Measurements from ENCODE around the gene HEATR1.
"Not testable (repeated sequence)": the region's sequence is repeated elsewhere in the genome, so short reads cannot be mapped to it uniquely, and the experiment has no call there.

HEATR1 gene

DNA sequence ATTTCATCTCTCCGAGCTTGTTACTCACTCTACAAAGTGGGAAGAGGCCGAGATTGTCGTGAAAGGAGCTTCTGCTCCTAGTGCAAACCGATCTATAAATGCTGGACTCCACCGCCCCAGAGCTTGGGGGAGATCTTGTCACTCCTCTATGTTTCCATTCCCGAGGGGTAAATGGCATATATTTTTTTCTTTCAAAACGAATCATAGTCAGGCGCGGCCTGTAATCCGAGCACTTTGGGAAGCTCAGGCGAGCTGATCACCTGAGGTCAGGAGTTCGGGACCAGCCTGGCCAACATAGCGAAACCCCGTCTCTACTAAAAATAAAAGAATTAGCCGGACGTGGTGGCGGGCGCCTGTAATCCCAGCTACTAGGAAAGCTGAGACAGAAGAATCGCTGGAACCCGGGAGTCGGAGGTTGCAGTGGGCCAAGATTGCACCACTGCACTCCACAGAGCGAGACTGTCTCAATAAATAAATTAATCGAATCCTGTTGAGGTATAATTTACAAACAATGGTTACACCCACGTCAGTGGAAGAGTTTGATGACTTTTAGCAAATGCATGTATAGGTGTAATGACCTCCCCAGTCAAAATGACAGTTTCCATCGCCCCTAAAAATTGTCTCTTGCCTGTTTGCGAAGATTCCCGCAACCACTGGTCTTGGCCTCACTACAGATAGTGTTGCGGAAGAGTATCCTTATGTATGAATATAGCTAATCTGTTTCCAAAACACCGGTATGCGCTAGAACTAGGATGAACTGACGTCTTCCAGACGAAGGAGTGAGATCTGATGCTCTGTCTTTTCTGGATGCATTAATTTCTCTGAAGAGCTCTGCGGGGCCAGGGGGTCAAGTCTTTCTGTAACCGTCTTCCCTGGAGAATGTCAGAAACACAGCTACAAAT lies 840 bp upstream of the HEATR1 start:
- in situ Hi-C loops (cut with MboI; ENCODE audit: low sequenced_read_pairs): loop anchor here (25.0 kb wide), 2 partner anchors 257 to 782 kb away; no protein-coding TSS in a partner anchor

DNA sequence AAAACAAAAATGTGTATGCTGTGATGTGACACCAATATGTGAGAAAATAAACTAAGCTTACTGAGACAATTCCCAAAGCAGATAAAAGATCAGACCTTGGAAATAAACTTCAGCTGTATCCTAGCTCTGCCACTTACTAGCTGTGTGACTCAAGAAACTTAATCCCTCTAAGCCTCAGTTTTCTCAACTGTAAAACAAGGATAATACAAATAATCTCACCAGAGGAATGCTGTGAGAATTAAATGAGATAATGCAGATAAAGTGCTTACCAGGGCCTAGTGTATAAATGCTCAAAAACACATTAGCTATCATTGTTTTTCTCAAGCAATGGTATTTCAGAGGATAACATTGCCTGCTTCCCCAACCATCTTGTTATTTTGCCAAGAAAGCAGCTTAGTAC lies 2.1 kb downstream of the HEATR1 start:
- in situ Hi-C loops (cut with MboI; ENCODE audit: low sequenced_read_pairs): loop anchor here (25.0 kb wide), 2 partner anchors 260 to 785 kb away; no protein-coding TSS in a partner anchor

DNA sequence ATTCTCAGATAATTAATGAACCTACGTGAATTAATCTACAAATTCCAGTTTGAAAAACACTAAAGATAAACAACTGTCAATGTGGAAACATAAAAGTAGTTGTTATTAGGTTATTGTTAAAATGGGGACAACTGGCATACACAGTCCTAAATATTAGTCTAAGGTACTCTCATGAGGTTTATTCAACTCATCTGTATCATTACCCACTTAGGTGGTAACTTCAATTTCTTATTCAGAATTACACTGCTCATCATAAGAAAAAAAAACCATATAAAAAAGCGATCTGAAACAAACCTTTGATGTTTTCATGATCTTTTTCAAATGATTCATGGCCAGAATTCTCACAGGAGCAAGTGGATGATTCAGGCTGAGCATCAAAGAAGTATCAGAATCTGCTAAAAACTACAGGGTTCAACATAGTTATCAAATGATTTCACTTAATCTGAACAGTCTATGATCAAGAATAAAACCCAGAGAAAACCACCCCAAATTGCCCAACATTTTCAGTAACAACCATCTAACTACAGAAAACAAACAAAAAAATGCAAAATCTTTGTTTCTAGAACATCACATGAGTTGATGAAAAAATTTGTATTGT lies 13.7 kb downstream of the HEATR1 start:
- in situ Hi-C loops (cut with MboI; ENCODE audit: low sequenced_read_pairs): no loop called here

DNA sequence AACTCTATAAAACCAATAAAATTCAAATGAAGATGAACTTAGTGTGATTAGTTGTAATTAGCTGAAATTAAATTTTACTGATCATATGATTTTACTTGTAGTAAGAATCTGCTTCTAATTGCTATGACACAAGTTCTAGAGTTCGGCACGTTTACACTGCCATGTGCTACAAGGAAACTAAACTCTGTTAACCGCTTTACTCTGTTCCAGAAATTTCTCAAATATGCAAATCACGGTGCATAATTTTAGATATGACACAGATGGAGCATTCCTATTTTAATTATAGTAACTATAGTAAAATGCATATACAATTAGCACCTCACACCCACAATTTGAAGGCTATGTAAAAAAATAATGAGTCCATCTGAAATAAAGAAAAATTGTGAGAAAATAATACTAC lies 14.8 kb downstream of the HEATR1 start:
- in situ Hi-C loops (cut with MboI; ENCODE audit: low sequenced_read_pairs): no loop called here

DNA sequence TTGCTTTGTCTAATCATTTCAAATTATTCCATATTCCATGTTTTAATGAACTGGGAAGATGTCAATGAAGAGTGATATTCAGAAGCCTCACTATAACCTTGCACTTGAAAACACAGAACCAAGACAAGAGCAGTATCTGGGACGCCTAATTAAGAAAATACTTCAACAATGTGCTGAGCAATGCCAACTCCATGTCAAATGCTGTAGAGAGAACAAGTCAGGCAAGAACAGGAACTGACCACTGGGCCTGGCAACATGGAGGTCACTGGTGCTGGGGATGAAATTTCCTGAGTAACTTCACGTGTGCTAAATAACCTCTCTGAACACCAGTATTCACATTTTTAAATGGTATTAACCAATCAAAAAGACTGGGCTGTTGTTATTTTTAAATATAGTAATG lies 22.8 kb downstream of the HEATR1 start:
- in situ Hi-C loops (cut with MboI; ENCODE audit: low sequenced_read_pairs): no loop called here

DNA sequence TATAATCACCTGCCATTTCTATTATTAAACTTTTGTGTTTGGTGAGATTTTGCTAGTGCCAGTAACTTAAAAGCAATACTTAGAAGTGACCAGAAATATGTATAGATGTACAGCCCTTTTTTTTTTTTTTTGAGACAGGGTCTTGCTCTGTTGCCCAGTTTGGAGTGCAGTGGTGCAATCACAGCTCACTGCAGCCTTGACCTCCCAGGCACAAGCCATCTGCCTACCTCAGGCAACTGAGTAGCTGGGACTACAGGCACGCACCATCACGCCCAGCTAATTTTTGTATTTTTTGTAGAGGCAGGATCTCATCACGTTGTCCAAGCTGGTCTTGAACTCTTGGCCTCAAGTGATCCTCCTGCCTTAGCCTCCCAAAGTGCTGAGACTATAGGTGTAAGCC lies 23.9 kb downstream of the HEATR1 start:
- in situ Hi-C loops (cut with MboI; ENCODE audit: low sequenced_read_pairs): not testable (repeated sequence)

DNA sequence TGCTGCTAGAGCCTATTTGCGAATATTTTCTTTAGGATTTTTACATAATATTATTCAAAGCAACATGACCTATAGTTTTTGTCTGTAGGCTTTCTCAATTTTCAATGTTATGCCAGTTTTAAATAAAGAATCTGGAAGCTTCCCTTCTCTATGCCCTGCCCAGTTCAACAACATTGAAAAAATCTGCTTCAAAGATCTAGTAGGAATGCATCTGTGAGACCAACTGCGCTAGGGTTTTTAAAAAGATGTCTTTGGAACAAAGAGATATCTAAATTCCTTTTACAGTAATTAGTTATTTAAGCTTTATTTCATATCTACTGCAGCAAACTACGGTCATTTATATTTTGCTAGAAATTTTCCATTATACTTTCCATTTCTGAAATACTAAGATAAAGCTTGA lies 25.7 kb downstream of the HEATR1 start:
- in situ Hi-C loops (cut with MboI; ENCODE audit: low sequenced_read_pairs): no loop called here

DNA sequence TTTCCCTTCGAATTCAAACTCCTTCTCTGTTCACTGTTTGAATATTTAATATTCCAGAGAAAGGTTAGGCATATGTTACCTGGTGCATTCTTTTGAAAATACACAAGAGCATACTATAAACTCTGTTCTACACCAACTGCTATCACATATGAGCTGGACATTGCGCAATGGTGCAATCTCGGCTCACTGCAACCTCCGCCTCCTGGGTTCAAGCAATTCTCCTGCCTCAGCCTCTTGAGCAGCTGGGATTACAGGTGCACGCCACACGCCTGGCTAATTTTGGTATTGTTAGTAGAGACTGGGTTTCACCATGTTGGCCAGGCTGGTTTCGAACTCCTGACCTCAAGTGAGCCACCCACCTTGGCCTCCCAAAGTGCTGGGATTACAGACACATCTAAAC lies 27.3 kb downstream of the HEATR1 start:
- in situ Hi-C loops (cut with MboI; ENCODE audit: low sequenced_read_pairs): not testable (repeated sequence)

DNA sequence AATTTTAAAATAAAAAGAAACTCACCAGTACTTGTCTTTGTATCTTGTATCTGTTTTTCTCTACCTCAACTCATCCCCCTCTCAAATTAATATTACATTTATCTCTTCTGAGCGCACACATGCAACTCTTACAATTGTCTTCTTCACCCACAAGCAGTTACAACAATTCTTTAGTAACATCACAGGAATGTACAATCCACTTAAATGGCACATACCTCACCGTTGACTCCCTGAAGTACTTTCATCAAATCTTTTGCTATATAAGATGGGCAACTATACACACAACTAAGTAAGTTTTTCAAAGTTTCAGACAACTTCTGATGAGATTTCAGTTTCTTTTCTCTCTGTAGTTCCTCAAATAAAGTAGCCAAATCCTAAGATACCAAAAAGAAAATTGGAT lies 28.3 kb downstream of the HEATR1 start:
- in situ Hi-C loops (cut with MboI; ENCODE audit: low sequenced_read_pairs): no loop called here

DNA sequence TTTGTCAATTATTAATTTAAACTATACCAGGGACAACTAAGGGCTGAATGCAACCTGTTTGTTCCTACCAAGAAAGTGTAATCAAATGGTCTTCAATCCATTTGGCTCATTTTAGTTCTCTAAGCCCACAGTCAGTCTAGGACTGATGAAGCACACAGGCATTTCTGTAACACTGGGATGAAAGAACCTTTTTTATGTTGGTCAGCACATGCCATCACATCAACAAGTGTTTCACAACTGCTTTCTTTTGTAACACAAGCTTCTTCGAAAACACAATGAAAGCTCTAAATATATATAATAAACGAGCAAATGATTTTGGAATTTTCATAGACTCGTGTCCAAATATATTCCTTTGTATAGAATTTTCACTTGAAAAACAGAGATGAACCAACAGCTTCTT lies 28.8 kb downstream of the HEATR1 start:
- in situ Hi-C loops (cut with MboI; ENCODE audit: low sequenced_read_pairs): no loop called here

DNA sequence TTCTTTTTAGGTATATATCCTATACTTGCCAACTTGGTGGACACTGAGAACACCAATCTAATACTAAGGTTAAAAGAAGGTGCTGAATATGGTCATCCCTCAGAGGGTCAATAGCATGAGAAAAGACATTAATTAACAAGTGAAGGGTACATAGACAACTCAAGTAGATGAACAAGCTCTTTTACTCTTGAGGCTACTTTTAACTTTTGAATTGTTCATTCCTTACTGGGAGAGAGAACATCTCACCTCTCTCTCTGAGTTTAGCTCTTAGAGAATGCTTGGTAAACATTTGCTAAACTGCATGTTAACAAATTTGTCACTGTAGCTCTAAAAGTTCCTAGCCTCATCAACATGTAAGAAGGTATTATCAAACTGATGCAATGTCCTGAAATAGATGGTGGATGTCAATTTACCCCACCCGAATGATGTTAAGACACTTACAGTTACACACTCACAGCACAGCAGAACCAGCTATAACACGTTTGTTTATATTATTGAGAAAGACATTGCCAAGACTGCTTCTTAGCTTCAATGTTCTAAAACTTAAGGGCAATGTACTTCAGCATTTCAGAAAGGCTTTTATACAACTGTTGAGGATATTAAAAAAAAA lies 35.9 kb downstream of the HEATR1 start:
- in situ Hi-C loops (cut with MboI; ENCODE audit: low sequenced_read_pairs): no loop called here

DNA sequence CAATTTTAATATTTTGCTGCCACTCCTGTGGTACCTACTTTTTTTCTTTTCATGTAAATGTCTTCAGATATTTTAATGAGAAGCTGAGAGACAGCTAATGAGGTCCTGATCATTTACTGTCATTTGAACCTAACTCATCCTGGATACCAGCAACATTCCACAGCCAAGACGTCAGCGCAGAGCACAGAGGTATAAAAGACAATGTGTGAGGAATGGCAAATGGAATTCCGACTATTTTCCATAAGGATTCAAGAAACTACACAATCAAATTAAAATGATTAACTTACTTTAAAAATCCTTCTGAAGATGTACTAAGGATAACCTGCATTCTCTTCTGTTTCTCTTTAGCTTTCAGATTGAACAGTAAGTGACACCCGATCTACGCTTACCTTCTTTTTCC lies 38.8 kb downstream of the HEATR1 start:
- in situ Hi-C loops (cut with MboI; ENCODE audit: low sequenced_read_pairs): no loop called here

DNA sequence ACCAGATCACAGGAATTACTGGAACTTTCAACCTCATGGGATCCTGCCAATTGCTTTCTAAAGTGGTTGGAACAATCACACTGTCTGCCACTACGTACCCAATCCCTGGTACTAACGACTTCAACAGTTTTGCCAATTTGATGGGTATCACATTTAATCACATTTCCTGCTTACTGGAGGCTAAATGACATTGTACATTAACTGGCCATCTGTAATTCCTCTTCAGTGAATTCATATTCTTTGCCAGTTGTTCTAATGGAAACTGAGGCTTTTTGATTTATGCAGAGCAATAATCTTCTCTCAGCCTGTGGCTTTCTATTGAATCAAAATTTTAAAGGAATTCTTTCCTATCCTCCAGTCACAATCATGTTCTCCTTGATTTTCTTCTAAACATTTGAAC lies 42.3 kb downstream of the HEATR1 start:
- in situ Hi-C loops (cut with MboI; ENCODE audit: low sequenced_read_pairs): no loop called here

DNA sequence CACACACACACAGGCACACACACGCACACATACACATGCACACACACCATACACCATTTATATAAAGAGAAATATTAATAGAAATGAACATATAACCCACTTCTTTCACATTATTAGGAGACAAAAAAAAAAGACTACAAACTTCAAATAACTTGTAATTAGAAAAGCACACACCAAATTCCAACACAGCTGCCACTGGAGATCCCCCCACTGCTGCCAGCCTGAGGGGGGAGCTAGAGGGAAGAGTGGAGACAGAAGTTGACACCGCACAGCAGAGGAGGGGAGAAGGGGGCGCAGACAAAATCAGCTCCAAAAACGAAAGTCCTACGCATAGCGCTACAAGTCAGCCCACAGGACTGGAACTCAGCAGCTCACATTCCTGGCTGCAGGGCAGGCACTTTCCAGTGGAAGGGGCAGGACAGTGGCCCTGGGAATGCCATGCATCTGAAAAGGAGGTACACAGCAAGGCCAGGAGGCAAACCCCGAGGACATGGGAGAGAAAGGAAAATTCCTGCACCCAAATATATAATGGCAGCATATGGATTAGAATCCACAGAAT lies 44.0 kb downstream of the HEATR1 start:
- in situ Hi-C loops (cut with MboI; ENCODE audit: low sequenced_read_pairs): no loop called here

DNA sequence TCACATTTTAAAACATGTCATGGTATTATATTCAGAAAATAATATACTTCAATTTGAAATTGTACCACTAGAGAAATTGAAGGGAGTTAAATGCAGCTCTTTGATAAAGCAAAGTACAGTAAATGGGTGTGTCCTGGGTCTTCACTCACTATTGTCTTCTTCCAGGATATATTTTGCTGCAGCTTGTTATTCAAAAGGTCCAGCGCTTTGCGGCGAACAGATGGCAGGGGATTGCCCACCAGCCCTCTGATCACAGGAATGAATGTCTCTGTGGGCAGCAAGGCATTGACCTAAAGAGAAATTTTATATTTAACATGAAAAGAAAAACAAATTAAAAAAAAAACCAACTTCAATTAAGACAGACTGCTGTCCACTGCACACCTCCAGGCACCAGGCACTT lies 45.5 kb downstream of the HEATR1 start:
- in situ Hi-C loops (cut with MboI; ENCODE audit: low sequenced_read_pairs): no loop called here

DNA sequence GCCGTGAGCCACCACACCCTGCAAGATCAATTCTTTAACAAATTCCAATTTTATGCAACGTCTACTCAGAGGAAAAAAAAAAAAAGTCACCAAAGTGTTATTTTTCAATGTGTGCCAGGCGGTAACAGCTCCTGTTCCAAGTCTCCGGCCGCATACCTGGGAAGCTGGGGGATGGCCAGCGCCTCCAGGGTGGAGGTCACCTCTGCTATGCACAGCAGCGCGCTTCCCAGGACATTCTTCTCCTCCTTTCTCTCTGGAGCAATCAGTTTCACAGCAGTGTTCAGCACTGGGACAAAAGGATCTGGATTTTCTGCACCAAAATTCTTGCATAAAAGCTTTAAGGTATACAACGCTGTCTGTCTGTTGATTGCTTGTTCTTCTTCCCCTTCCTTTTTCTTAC lies 46.2 kb downstream of the HEATR1 start:
- in situ Hi-C loops (cut with MboI; ENCODE audit: low sequenced_read_pairs): no loop called here

DNA sequence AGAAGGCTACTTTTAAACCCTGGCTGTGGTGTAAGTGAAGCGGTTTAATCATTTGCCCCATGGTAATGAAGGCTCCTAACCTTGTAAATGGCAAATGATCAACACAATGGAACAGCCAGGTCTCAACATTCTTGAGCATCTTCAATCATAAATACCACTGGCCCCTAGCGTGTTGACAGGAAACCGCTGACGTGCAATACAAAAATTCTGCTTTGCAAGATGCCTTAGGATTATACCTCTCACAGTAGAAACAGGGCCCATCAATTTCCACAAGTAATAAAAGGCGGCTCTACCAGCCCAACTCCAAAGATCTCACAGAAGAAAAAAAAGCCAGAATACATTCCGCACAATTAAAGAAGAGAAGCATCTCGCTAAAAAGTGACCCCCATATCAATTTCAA lies 47.7 kb downstream of the HEATR1 start:
- in situ Hi-C loops (cut with MboI; ENCODE audit: low sequenced_read_pairs): no loop called here

DNA sequence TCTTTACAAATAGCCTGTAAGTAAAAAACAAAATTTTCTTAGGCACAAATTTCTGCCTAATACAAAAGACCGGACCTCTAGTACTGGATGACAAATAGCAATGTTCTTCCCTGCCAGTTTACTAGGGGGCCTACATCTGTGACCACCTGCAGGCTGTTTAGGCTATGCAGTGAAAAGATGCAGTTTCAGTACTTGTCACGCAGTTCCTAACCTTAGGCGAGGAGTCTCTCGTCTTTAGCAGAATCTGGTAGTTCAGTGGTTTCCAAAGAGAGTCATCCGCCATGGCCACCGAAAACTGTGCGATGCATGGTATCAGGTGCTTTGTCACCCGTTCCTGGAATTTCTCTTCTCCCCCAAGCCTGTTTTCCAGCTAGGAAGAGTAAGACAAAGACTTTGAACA lies 50.9 kb downstream of the HEATR1 start:
- in situ Hi-C loops (cut with MboI; ENCODE audit: low sequenced_read_pairs): no loop called here

DNA sequence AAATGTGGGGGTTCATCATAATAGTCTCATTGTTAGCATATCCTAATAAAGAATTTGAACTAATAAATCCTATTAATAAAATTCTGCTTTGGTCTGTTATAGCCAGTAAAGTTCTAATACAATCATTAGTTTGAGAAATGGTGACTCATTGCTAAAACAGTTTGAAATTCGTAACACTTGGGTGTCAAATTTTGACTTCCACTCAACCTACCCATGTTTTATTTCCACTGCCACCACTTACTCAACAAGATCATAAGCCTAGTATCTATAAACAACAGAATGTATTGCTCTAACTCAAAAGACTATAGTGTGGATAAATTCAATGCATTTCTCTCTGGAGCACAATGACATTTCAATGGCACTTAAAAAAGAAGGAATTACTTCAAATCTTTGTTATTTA lies 51.4 kb downstream of the HEATR1 start:
- in situ Hi-C loops (cut with MboI; ENCODE audit: low sequenced_read_pairs): no loop called here

DNA sequence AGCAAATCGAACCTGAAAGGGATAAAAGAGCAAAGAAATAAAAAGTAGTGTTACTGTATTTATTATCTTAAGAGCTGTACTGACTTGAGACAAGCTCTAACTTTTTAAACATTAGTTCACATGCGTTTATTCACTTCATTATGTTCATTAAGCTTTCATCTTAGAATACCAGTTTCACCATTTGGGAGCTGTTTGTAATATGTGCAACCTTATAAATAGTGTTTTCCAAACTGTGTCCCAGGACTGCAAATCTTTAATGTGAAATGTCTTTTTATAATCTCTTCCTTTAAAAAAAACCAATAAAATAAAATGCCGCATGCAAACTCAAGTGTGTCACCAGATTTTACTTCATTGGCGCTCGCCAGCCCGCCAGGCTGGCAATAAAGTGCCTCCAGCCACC lies 52.2 kb downstream of the HEATR1 start:
- in situ Hi-C loops (cut with MboI; ENCODE audit: low sequenced_read_pairs): no loop called here

DNA sequence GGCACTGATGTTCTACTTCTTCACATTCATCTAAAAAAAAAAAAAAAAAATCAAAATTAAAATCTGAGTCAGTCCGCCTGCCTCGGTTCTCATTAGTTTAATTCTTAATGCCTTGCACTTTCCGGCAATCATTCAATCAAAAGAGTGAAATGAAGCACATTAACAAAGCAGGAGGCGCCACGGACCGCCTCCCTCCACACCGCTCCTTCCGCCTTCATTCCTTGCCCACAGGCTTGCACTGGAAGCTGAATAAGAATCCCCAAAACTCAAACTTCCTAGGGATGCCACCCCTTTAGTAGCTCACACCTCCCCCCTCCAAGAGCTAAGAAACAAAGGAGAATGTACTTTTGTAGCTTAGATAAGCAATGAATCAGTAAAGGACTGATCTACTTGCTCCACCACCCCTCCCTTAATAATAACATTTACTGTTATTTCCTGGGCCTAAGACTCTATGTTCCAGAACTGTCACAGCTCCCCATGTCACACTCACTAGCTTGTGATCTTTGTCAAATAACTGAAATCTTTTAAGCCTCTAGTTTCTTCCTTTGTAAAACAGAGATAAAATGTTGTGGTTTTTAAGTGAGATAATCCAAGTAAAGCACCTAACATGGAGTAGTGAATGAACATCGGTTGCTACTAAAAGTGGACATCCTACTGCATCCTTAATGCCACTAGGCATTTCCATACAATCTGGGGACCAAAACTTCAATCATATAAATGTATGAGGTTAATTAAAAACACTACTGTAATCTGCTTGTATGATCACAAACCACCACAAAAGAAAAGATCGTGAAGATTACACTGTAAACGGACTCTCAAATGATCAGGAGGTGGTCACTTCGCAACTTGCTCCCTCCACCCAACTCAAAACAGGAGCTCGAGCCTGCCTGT lies 53.1 kb downstream of the HEATR1 start:
- in situ Hi-C loops (cut with MboI; ENCODE audit: low sequenced_read_pairs): no loop called here
